ENCODE measurements around the gene ATXN2.

ATXN2 gene

GRCh38 chr12:111430433-111431353, 168.4 kb downstream of the ATXN2 start:
- intact Hi-C loops (cut with DNase I), result no loop called here
- no peak for DNase-seq

GRCh38 chr12:111429828-111430432, 169.2 kb downstream of the ATXN2 start:
- intact Hi-C loops (cut with DNase I), result no loop called here
- no peak for DNase-seq

GRCh38 chr12:111428728-111429175, 170.4 kb downstream of the ATXN2 start:
- DNase-seq, result peak in 15 of 42 donors; percentile 30 to 69 (median 48)
- intact Hi-C loops (cut with DNase I), result no loop called here

- DNase-seq, result no peak
- intact Hi-C loops (cut with DNase I), result no loop called here
Measured at GRCh38 chr12:111428081-111428727, 170.9 kb downstream of the ATXN2 start.

- no peak for DNase-seq
- intact Hi-C loops (cut with DNase I), result no loop called here
Measured at GRCh38 chr12:111427417-111428074, 171.6 kb downstream of the ATXN2 start.

GRCh38 chr12:111426344-111427185, 172.6 kb downstream of the ATXN2 start:
- DNase-seq, result no peak
- intact Hi-C loops (cut with DNase I), result no loop called here

- DNase-seq, result no peak
- intact Hi-C loops (cut with DNase I), result no loop called here
Measured at GRCh38 chr12:111425655-111426054, 173.5 kb downstream of the ATXN2 start.

- intact Hi-C loops (cut with DNase I), result no loop called here
- no peak for DNase-seq
Measured at GRCh38 chr12:111424793-111425251, 174.3 kb downstream of the ATXN2 start.

GRCh38 chr12:111424189-111424792, 174.8 kb downstream of the ATXN2 start:
- intact Hi-C loops (cut with DNase I), result no loop called here
- DNase-seq, result no peak

- no peak for DNase-seq
- intact Hi-C loops (cut with DNase I), result no loop called here
Measured at GRCh38 chr12:111420494-111420893, 178.6 kb downstream of the ATXN2 start.

GRCh38 chr12:111419784-111420183, 179.3 kb downstream of the ATXN2 start:
- no peak for DNase-seq
- intact Hi-C loops (cut with DNase I), result no loop called here

GRCh38 chr12:111418594-111418880, 180.6 kb downstream of the ATXN2 start:
- intact Hi-C loops (cut with DNase I), result no loop called here
- DNase-seq, result no peak

- intact Hi-C loops (cut with DNase I), result no loop called here
- DNase-seq, result no peak
Measured at GRCh38 chr12:111417784-111418593, 181.1 kb downstream of the ATXN2 start.

- DNase-seq, result no peak
- intact Hi-C loops (cut with DNase I), result no loop called here
Measured at GRCh38 chr12:111417290-111417689, 181.8 kb downstream of the ATXN2 start.

GRCh38 chr12:111414711-111415252, 184.3 kb downstream of the ATXN2 start:
- intact Hi-C loops (cut with DNase I), result no loop called here
- no peak for DNase-seq

GRCh38 chr12:111413442-111414086, 185.6 kb downstream of the ATXN2 start:
- intact Hi-C loops (cut with DNase I), result no loop called here
- DNase-seq, result peak in 1 of 42 donors; percentile 48

Data from head of caudate nucleus (tissue), 42 donors.